ENCODE results near the gene SRPK2. TPM values are rescaled to one million over a fixed set of nuclear protein-coding genes. Genes with fewer than 3 reads are reported as not detected.

The SRPK2 gene
- total RNA-seq, 1 experiment from 2014 or later: 21.6 TPM

DNA sequence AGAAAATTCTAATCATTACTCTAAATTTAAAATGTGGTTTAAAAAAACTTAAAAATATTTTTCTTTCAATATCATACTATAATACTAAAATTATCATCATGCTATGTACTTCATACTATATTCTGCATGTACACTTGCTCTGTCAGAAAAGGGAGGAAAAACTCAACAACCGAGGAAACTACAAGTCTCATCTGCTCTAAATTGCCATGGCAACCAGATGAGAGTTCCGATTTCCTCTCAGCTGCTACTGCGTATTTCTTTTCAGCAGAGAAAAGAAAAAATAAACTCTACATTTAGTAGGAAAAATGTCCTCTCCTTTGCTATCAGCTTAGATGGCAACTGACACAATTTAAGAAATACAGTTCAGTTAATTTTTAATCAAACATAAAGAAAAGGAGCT is 178.9 kb downstream of the SRPK2 start:
- H3K9me2 ChIP-seq (replicated peaks; ENCODE audit: low read length): no peaks in the 10 kb centered on the region
- POLR2A ChIA-PET (ENCODE audit: unreplicated experiment): no interaction called here
- H3K79me2 ChIP-seq (ENCODE audit: low read length): peaks cover 67% of the 10 kb centered on the region

DNA sequence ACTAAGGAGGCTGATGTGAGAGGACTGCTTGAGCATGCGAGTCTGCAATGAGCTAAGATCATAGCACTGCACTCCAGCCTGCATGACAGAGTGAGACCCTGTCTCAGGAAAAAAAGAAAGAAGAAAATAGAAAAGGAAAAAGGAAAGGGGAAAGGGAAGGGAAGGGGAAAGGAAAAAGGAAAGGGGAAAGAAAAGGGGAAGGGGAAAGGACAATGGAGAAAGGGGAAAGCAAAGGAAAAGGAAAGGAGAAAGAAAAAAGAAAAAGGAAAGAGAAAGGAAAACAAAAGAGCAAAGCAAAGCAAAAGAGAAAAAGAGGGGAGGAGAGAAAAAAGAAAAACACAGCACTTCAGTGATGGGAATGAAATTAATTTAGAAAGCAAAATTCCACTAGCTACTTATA is 179.3 kb downstream of the SRPK2 start:
- Histone ChIP-seq H3K36me3 (ENCODE audit: low read depth, low read length) (peaks cover 2% of the 10 kb centered on the region; the same call in 1 of the 2 replicates), H3K9me2 (replicated peaks; ENCODE audit: low read length) (no peaks in the 10 kb centered on the region), H3K9me3 (ENCODE audit: low read length) (no peaks in the 10 kb centered on the region), H3K79me2 (ENCODE audit: low read length) (peaks cover 63% of the 10 kb centered on the region), H3F3A (ENCODE audit: low read length, unreplicated experiment) (no peaks in the 10 kb centered on the region), H3K4me2 (ENCODE audit: low read length) (no peak overlapping the region), H3K27me3 (ENCODE audit: low read length) (no peaks in the 10 kb centered on the region), H3K9ac (ENCODE audit: low read length) (no peak overlapping the region), H2AFZ (ENCODE audit: low read length) (no peak overlapping the region), H3K27ac (ENCODE audit: low read length) (no peak overlapping the region), H4K20me1 (ENCODE audit: low read length) (no peaks in the 10 kb centered on the region), H3K4me1 (ENCODE audit: insufficient read depth, low read length) (no peaks in the 10 kb centered on the region), H3K4me3 (ENCODE audit: low read length) (no peak overlapping the region)
- TF ChIP-seq EZH2phosphoT487 (IDR thresholded peaks at IDR 0.05; ENCODE audit: borderline replicate concordance, low read length) (no peak), EZH2 (IDR thresholded peaks at IDR 0.05; ENCODE audit: low read length, unreplicated experiment) (no peak)
- TF ChIP-seq, protein P1, sequence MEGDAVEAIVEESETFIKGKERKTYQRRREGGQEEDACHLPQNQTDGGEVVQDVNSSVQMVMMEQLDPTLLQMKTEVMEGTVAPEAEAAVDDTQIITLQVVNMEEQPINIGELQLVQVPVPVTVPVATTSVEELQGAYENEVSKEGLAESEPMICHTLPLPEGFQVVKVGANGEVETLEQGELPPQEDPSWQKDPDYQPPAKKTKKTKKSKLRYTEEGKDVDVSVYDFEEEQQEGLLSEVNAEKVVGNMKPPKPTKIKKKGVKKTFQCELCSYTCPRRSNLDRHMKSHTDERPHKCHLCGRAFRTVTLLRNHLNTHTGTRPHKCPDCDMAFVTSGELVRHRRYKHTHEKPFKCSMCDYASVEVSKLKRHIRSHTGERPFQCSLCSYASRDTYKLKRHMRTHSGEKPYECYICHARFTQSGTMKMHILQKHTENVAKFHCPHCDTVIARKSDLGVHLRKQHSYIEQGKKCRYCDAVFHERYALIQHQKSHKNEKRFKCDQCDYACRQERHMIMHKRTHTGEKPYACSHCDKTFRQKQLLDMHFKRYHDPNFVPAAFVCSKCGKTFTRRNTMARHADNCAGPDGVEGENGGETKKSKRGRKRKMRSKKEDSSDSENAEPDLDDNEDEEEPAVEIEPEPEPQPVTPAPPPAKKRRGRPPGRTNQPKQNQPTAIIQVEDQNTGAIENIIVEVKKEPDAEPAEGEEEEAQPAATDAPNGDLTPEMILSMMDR (conservative IDR thresholded peaks at IDR 0.05; ENCODE audit: low read depth, low read length): no peak
- ChIA-PET CTCF (interaction anchor here (0.5 to 0.7 kb wide), 2 partner anchors 9 to 135 kb away, joined by 3 to 5 read pairs; no protein-coding TSS in a partner anchor), POLR2A (ENCODE audit: unreplicated experiment) (no interaction called here)
- no TSS peak for BruUV-seq (replicated peaks)
- ATAC-seq (no peak), DNase-seq (no peak)
- intact Hi-C loops (cut with micrococcal nuclease): no loop called here

More for the DNA sequence above, 178.9 kb downstream of the SRPK2 start:
- CTCF ChIA-PET: interaction anchor here (0.5 kb wide), 1 partner anchor 135 kb away, joined by 3 read pairs; no protein-coding TSS in a partner anchor
- H3K27me3 ChIP-seq (ENCODE audit: low read length): no peaks in the 10 kb centered on the region
- H3F3A ChIP-seq (ENCODE audit: low read length, unreplicated experiment): no peaks in the 10 kb centered on the region
- H3K4me3 ChIP-seq (ENCODE audit: low read length): no peak overlapping the region
- no peak overlapping the region for H3K4me2 ChIP-seq (ENCODE audit: low read length)
- H2AFZ ChIP-seq (ENCODE audit: low read length): no peak overlapping the region
- H4K20me1 ChIP-seq (ENCODE audit: low read length): no peaks in the 10 kb centered on the region
- no peaks in the 10 kb centered on the region for H3K9me3 ChIP-seq (ENCODE audit: low read length)
- BruUV-seq (replicated peaks): no TSS peak
- no peaks in the 10 kb centered on the region for H3K4me1 ChIP-seq (ENCODE audit: insufficient read depth, low read length)
- no peak overlapping the region for H3K27ac ChIP-seq (ENCODE audit: low read length)
- DNase-seq (no peak), ATAC-seq (no peak)
- H3K9ac ChIP-seq (ENCODE audit: low read length): no peak overlapping the region
- H3K36me3 ChIP-seq (ENCODE audit: low read depth, low read length): peaks cover 7% of the 10 kb centered on the region; the same call in 1 of the 2 replicates
- no peak for TF ChIP-seq EZH2phosphoT487 (IDR thresholded peaks at IDR 0.05; ENCODE audit: borderline replicate concordance, low read length)
- no peak for TF ChIP-seq EZH2 (IDR thresholded peaks at IDR 0.05; ENCODE audit: low read length, unreplicated experiment)
- TF ChIP-seq, protein P1 (conservative IDR thresholded peaks at IDR 0.05; ENCODE audit: low read depth, low read length): no peak
- intact Hi-C loops (cut with micrococcal nuclease): no loop called here

DNA sequence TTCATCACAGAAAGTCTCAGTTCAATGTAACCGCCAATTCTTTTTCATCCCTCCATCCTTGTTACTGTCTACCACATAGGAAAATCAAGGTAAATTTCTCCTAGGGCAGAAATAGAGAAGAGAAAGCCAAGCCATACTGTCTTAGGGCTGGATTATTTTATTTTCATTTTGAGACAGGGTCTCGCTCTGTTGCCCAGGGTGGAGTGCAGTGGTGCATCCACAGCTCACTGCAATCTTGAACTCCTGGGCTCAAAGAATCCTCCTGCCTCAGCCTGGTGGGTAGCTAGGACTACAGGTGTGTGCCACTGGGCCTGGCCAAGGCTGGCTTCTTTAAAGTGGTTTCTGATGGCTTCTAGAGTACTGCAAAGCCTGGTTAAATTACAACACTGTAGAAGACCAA is 181.7 kb downstream of the SRPK2 start:
- no peaks in the 10 kb centered on the region for H3K9me3 ChIP-seq (ENCODE audit: low read length)
- BruUV-seq (replicated peaks): no TSS peak
- CTCF ChIA-PET: no interaction called here
- no peaks in the 10 kb centered on the region for H3F3A ChIP-seq (ENCODE audit: low read length, unreplicated experiment)
- no peak overlapping the region for H3K4me2 ChIP-seq (ENCODE audit: low read length)
- no peak overlapping the region for H3K27ac ChIP-seq (ENCODE audit: low read length)
- H3K27me3 ChIP-seq (ENCODE audit: low read length): no peaks in the 10 kb centered on the region
- no peak overlapping the region for H2AFZ ChIP-seq (ENCODE audit: low read length)
- POLR2A ChIA-PET (ENCODE audit: unreplicated experiment): no interaction called here
- no peak for DNase-seq
- H4K20me1 ChIP-seq (ENCODE audit: low read length): no peaks in the 10 kb centered on the region
- intact Hi-C loops (cut with micrococcal nuclease): no loop called here
- no peaks in the 10 kb centered on the region for H3K4me1 ChIP-seq (ENCODE audit: insufficient read depth, low read length)
- H3K4me3 ChIP-seq (ENCODE audit: low read length): no peak overlapping the region
- no peaks in the 10 kb centered on the region for H3K36me3 ChIP-seq (ENCODE audit: low read depth, low read length)
- peaks cover 39% of the 10 kb centered on the region for H3K79me2 ChIP-seq (ENCODE audit: low read length)
- no peak overlapping the region for H3K9ac ChIP-seq (ENCODE audit: low read length)
- TF ChIP-seq, protein P1 (conservative IDR thresholded peaks at IDR 0.05; ENCODE audit: low read depth, low read length): no peak
- TF ChIP-seq EZH2 (IDR thresholded peaks at IDR 0.05; ENCODE audit: low read length, unreplicated experiment) (no peak), EZH2phosphoT487 (IDR thresholded peaks at IDR 0.05; ENCODE audit: borderline replicate concordance, low read length) (no peak)
- no peak for ATAC-seq
- no peaks in the 10 kb centered on the region for H3K9me2 ChIP-seq (replicated peaks; ENCODE audit: low read length)

Data from PC-3 (cell line).